SK-N-SH (cell line): Measurements from ENCODE around the gene TNXB. TPM values are rescaled to one million over a fixed set of nuclear protein-coding genes. Genes with fewer than 3 reads are reported as not detected.

Source experiments
- CTCF ChIA-PET: fragments of 300-600, 350-600 bp; formaldehyde crosslinking; extraction: SDS; loops from one replicate; lab custom pipeline; 2021; lab: Yijun Ruan, JAX
- POLR2A ChIA-PET: fragments of 350-600 bp; sonication (Branson Sonifier 250); formaldehyde crosslinking; extraction: SDS; loops from one replicate; lab custom pipeline; 2020; ENCODE audit warnings: antibody characterized with exemption, inconsistent platforms; lab: Yijun Ruan, JAX
- DNase-seq: peaks from one replicate; pipeline ENCODE4 v3.0.0; 2012
- H2AFZ ChIP-seq: fragments of 200-600 bp; sonication (generic); 2 replicates; pipeline ENCODE4 v1.8.1; 2016; ENCODE audit warnings: antibody characterized with exemption, mild to moderate bottlenecking, low read depth
- H3F3A ChIP-seq: fragments of 200-600 bp; sonication (generic); replicated peaks from 2 replicates; pipeline ENCODE3; 2016; ENCODE audit warnings: antibody characterized with exemption, mild to moderate bottlenecking; ENCODE audit not compliant: insufficient read depth
- H3K27ac ChIP-seq, 2 experiments: fragments of 200-500 bp in 1 of 2; fragments of 200-600 bp in 1 of 2; sonication (Bioruptor generic) in 1 of 2; sonication (generic), shearing (Covaris generic) in 1 of 2; 2 replicates each; pipeline versions ENCODE4 v1.5.1 to v1.6.1; 2014 to 2016; ENCODE audit warnings: low read depth in 2 of 2, inconsistent platforms in 1 of 2, low read length in 1 of 2, mild to moderate bottlenecking in 1 of 2, mixed read lengths in 1 of 2
- H3K27me3 ChIP-seq: fragments of 200-600 bp; sonication (generic), shearing (Covaris generic); 2 replicates; pipeline ENCODE4 v1.6.1; 2016; ENCODE audit warnings: mixed run types; ENCODE audit not compliant: insufficient read depth
- H3K36me3 ChIP-seq, 2 experiments: fragments of 200-500 bp in 1 of 2; fragments of 200-600 bp in 1 of 2; sonication (Bioruptor generic) in 1 of 2; sonication (generic) in 1 of 2; replicated peaks in 1 of 2; 2 replicates each; pipeline versions ENCODE3 to v1.5.1; 2014 to 2016; ENCODE audit warnings: low read length in 1 of 2, mild to moderate bottlenecking in 1 of 2; ENCODE audit not compliant: insufficient read depth in 2 of 2, control insufficient read depth in 1 of 2
- H3K4me1 ChIP-seq, 2 experiments: fragments of 200-500 bp in 1 of 2; fragments of 200-600 bp in 1 of 2; sonication (Bioruptor generic) in 1 of 2; sonication (generic), shearing (Covaris generic) in 1 of 2; 2 replicates each; pipeline versions ENCODE4 v1.5.1 to v1.6.1; 2014 to 2016; ENCODE audit warnings: low read depth in 1 of 2, low read length in 1 of 2, mixed run types in 1 of 2; ENCODE audit not compliant: insufficient read depth in 2 of 2, control insufficient read depth in 1 of 2
- H3K4me2 ChIP-seq: fragments of 200-600 bp; sonication (generic), shearing (Covaris generic); 2 replicates; pipeline ENCODE4 v1.6.1; 2017; ENCODE audit warnings: mixed run types
- H3K4me3 ChIP-seq, 2 experiments: fragments of 200-500 bp in 1 of 2; fragments of 200-600 bp in 1 of 2; sonication (Bioruptor generic) in 1 of 2; sonication (generic), shearing (Covaris generic) in 1 of 2; 2 replicates each; pipeline versions ENCODE4 v1.5.1 to v1.8.1; 2014 to 2016; ENCODE audit warnings: low read depth in 2 of 2, inconsistent platforms in 1 of 2, low read length in 1 of 2, mild to moderate bottlenecking in 1 of 2, mixed read lengths in 1 of 2, moderate library complexity in 1 of 2
- H3K79me2 ChIP-seq: fragments of 200-600 bp; sonication (generic); 2 replicates; pipeline ENCODE4 v1.8.1; 2017; ENCODE audit warnings: mild to moderate bottlenecking; ENCODE audit not compliant: insufficient read depth
- H3K9ac ChIP-seq: fragments of 200-600 bp; sonication (generic); 2 replicates; pipeline ENCODE4 v1.6.1; 2017; ENCODE audit warnings: mixed run types
- H3K9me2 ChIP-seq: fragments of 200-600 bp; sonication (generic); 2 replicates; pipeline ENCODE4 v1.6.1; 2017; ENCODE audit warnings: mixed run types
- H3K9me3 ChIP-seq: fragments of 200-600 bp; sonication (generic); 2 replicates; pipeline ENCODE4 v1.6.1; 2017; ENCODE audit warnings: mixed run types, mild to moderate bottlenecking, moderate library complexity
- H4K20me1 ChIP-seq: fragments of 200-600 bp; sonication (generic); 2 replicates; pipeline ENCODE4 v1.6.1; 2017; ENCODE audit warnings: mild to moderate bottlenecking, mixed run types; ENCODE audit not compliant: insufficient read depth
- CHD2 ChIP-seq: fragments of 150-350 bp; IDR thresholded peaks from 2 replicates; pipeline ENCODE4 v1.6.1; 2018; ENCODE audit warnings: low read length; ENCODE audit not compliant: partially characterized antibody
- ELF1 ChIP-seq: IDR thresholded peaks from 2 replicates; pipeline ENCODE4 v1.4.0; 2012
- EP300 ChIP-seq, 2 experiments: IDR thresholded peaks; 2 replicates each; pipeline versions ENCODE4 v1.4.0 to v1.6.1; 2012; ENCODE audit warnings: borderline replicate concordance in 1 of 2, low read depth in 1 of 2, low read length in 1 of 2
- FOSL2 ChIP-seq: IDR thresholded peaks from 2 replicates; pipeline ENCODE4 v1.4.0; 2012; ENCODE audit warnings: low read depth, mild to moderate bottlenecking, moderate library complexity, borderline replicate concordance
- FOXJ3 ChIP-seq: sonication (generic); formaldehyde crosslinking; IDR thresholded peaks from 2 replicates; pipeline ENCODE4 v1.5.1; 2020; ENCODE audit warnings: mild to moderate bottlenecking, missing genetic modification reagents
- GABPA ChIP-seq: IDR thresholded peaks from 2 replicates; pipeline ENCODE4 v1.4.0; 2012; ENCODE audit warnings: low read depth, mild to moderate bottlenecking
- MEF2A ChIP-seq: IDR thresholded peaks from 2 replicates; pipeline ENCODE4 v1.4.0; 2012; ENCODE audit warnings: low read depth, borderline replicate concordance
- RFX5 ChIP-seq: IDR thresholded peaks from 2 replicates; pipeline ENCODE4 v1.6.1; 2012; ENCODE audit warnings: mild to moderate bottlenecking, improper control_type of control experiment, low read length
- RXRA ChIP-seq: IDR thresholded peaks from 2 replicates; pipeline ENCODE4 v1.4.0; 2012; ENCODE audit warnings: low read depth, mild to moderate bottlenecking, borderline replicate concordance
- SIN3A ChIP-seq: IDR thresholded peaks from 2 replicates; pipeline ENCODE4 v1.6.1; 2012; ENCODE audit warnings: low read depth, mild to moderate bottlenecking, low read length, moderate library complexity, borderline replicate concordance
- SMC3 ChIP-seq: IDR thresholded peaks from 2 replicates; pipeline ENCODE4 v1.6.1; 2012; ENCODE audit warnings: low read depth, low read length, improper control_type of control experiment
- WGBS: methylation state at CpG from one replicate; pipeline ENCODE4 v1.1.6; 2017; ENCODE audit warnings: low lambda C conversion rate; 5-methylcytosine and 5-hydroxymethylcytosine counted together
- polyA plus RNA-seq, 3 experiments: library from polyadenylated mRNA; depleted of rRNA; stranded (reverse); fragments of >200 nt; gene quantifications; 2 replicates each; pipeline ENCODE4 v1.2.3, GENCODE V29; 2012
- TF ChIP-seq, protein P1 (sequence below): IDR thresholded peaks from 2 replicates; pipeline ENCODE4 v1.6.1; 2012; ENCODE audit warnings: mild to moderate bottlenecking, low read depth, low read length, moderate library complexity
- TF ChIP-seq, protein P2 (sequence below): IDR thresholded peaks from 2 replicates; pipeline ENCODE4 v1.4.0; 2012; ENCODE audit warnings: low read depth, borderline replicate concordance
- TF ChIP-seq, protein P3 (sequence below): fragments of 150-350 bp; IDR thresholded peaks from 2 replicates; pipeline ENCODE4 v1.6.1; 2016; ENCODE audit warnings: mild to moderate bottlenecking, low read depth, low read length
- TF ChIP-seq, protein P4 (sequence below): fragments of 150-350 bp; IDR thresholded peaks from 2 replicates; pipeline ENCODE4 v1.6.1; 2017; ENCODE audit warnings: antibody characterized with exemption, low read length, low read depth, borderline replicate concordance
- TF ChIP-seq, protein P5 (sequence below): IDR thresholded peaks from 2 replicates; pipeline ENCODE4 v1.4.0; 2012; ENCODE audit warnings: low read depth, borderline replicate concordance
- TF ChIP-seq, protein P6 (sequence below): IDR thresholded peaks from 2 replicates; pipeline ENCODE4; 2012

The TNXB gene
- polyA plus RNA-seq, 1 of the 3 experiments (the other 2 are of a cell fraction), result 0.48 TPM

DNA sequence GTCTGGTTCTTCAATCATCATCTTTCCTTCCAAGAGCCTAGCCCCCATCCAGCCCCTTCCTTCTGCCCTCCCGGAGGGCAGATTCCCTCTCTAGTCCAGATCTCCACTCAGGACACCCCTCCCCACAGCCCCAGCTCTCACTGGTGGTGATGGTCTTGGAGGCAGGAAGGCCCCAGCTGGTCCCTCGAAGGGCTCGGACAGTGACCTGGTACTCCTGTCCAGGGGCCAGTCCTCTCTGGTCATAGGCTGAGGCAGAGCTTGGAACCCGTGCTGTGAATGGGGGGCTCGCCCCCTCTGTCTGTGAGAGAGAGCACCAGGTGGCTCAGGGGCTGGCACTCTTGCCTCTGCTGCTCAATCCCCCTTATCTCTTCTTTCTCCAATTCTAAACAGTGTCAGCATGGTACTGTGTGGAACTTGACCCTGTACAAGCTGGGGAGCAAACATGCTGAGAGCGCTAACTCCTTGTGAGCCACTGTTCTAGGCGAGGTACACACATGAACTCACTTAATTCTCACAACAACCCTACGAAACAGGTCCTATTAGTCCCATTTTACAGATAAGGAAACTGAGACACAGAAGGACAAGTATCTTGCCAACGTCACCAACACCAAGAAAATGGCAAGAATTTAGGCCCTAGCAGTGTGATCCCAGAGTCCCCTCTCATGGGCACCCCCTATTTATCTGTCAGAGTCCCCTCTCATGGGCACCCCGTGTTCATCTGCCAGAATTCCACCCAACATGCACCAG, 19.9 kb downstream of the TNXB start (continued):
- TF ChIP-seq, protein P1, sequence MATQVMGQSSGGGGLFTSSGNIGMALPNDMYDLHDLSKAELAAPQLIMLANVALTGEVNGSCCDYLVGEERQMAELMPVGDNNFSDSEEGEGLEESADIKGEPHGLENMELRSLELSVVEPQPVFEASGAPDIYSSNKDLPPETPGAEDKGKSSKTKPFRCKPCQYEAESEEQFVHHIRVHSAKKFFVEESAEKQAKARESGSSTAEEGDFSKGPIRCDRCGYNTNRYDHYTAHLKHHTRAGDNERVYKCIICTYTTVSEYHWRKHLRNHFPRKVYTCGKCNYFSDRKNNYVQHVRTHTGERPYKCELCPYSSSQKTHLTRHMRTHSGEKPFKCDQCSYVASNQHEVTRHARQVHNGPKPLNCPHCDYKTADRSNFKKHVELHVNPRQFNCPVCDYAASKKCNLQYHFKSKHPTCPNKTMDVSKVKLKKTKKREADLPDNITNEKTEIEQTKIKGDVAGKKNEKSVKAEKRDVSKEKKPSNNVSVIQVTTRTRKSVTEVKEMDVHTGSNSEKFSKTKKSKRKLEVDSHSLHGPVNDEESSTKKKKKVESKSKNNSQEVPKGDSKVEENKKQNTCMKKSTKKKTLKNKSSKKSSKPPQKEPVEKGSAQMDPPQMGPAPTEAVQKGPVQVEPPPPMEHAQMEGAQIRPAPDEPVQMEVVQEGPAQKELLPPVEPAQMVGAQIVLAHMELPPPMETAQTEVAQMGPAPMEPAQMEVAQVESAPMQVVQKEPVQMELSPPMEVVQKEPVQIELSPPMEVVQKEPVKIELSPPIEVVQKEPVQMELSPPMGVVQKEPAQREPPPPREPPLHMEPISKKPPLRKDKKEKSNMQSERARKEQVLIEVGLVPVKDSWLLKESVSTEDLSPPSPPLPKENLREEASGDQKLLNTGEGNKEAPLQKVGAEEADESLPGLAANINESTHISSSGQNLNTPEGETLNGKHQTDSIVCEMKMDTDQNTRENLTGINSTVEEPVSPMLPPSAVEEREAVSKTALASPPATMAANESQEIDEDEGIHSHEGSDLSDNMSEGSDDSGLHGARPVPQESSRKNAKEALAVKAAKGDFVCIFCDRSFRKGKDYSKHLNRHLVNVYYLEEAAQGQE, result no peak
- TF ChIP-seq CHD2 (no peak), ELF1 (no peak), SMC3 (no peak), MEF2A (no peak), EP300 (IDR thresholded peaks at IDR 0.05; ENCODE audit: borderline replicate concordance in 1 of 2, low read depth in 1 of 2, low read length in 1 of 2) (no peak), RXRA (no peak)
- TF ChIP-seq, protein P2, sequence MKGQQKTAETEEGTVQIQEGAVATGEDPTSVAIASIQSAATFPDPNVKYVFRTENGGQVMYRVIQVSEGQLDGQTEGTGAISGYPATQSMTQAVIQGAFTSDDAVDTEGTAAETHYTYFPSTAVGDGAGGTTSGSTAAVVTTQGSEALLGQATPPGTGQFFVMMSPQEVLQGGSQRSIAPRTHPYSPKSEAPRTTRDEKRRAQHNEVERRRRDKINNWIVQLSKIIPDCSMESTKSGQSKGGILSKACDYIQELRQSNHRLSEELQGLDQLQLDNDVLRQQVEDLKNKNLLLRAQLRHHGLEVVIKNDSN, result no peak
- TF ChIP-seq, protein P3, sequence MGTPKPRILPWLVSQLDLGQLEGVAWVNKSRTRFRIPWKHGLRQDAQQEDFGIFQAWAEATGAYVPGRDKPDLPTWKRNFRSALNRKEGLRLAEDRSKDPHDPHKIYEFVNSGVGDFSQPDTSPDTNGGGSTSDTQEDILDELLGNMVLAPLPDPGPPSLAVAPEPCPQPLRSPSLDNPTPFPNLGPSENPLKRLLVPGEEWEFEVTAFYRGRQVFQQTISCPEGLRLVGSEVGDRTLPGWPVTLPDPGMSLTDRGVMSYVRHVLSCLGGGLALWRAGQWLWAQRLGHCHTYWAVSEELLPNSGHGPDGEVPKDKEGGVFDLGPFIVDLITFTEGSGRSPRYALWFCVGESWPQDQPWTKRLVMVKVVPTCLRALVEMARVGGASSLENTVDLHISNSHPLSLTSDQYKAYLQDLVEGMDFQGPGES, result no peak

DNA sequence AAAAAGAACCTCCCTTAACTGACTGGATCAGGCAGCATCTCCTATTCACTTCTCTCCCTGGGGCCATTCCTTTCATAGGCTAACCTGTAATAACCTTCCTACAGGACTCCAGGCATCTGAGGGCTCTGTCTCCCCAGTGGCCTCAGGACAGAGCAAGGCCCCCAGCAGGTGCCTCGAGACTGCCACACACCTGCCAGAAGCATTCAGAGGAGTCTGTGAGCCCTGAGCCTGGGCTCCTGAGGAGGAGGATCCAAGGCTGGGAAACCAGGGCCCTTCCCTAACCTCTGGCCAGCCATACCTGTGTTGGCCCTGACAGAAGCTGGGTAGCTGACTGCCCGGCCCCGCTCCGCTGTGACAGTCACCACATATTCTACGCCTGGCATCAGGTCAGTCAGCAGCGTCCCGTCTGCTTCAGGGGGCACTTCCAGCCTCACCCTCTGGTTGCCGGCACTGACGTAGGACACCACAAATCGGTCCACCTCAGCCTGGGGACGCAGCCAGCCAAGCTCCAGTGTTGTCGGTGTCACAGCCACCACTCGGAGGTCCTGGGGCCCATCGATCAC, 20.6 kb downstream of the TNXB start:
- Histone ChIP-seq H3K4me1 (peaks cover 0 to 8% of the 10 kb centered on the region in 2 experiments; a peak in 2 of 4 replicates), H3K9me3 (no peaks in the 10 kb centered on the region), H3K9ac (no peak overlapping the region), H3K79me2 (no peaks in the 10 kb centered on the region), H3K27me3 (peaks cover 50% of the 10 kb centered on the region), H4K20me1 (no peaks in the 10 kb centered on the region), H3K4me3 (no peak overlapping the region), H2AFZ (no peak overlapping the region), H3K27ac (no peak overlapping the region), H3F3A (no peaks in the 10 kb centered on the region), H3K4me2 (no peak overlapping the region), H3K36me3 (no peaks in the 10 kb centered on the region), H3K9me2 (no peaks in the 10 kb centered on the region)
- no peak for DNase-seq
- CTCF ChIA-PET, result interaction anchor here (0.8 to 1.6 kb wide), 7 partner anchors 14 to 106 kb away, joined by 3 to 5 read pairs (median 4); partner anchors contain the start of gene FKBPL
- POLR2A ChIA-PET, result no interaction called here
- 33% methylated on average over 3 of the region's 14 CpGs for WGBS
- TF ChIP-seq, protein P4, sequence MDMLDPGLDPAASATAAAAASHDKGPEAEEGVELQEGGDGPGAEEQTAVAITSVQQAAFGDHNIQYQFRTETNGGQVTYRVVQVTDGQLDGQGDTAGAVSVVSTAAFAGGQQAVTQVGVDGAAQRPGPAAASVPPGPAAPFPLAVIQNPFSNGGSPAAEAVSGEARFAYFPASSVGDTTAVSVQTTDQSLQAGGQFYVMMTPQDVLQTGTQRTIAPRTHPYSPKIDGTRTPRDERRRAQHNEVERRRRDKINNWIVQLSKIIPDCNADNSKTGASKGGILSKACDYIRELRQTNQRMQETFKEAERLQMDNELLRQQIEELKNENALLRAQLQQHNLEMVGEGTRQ, result no peak
- TF ChIP-seq, protein P2, result no peak
- TF ChIP-seq, protein P5, sequence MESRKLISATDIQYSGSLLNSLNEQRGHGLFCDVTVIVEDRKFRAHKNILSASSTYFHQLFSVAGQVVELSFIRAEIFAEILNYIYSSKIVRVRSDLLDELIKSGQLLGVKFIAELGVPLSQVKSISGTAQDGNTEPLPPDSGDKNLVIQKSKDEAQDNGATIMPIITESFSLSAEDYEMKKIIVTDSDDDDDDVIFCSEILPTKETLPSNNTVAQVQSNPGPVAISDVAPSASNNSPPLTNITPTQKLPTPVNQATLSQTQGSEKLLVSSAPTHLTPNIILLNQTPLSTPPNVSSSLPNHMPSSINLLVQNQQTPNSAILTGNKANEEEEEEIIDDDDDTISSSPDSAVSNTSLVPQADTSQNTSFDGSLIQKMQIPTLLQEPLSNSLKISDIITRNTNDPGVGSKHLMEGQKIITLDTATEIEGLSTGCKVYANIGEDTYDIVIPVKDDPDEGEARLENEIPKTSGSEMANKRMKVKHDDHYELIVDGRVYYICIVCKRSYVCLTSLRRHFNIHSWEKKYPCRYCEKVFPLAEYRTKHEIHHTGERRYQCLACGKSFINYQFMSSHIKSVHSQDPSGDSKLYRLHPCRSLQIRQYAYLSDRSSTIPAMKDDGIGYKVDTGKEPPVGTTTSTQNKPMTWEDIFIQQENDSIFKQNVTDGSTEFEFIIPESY, result no peak
- no peak for TF ChIP-seq GABPA
- TF ChIP-seq MEF2A, result no peak
- no peak for TF ChIP-seq SIN3A
- TF ChIP-seq, protein P6, sequence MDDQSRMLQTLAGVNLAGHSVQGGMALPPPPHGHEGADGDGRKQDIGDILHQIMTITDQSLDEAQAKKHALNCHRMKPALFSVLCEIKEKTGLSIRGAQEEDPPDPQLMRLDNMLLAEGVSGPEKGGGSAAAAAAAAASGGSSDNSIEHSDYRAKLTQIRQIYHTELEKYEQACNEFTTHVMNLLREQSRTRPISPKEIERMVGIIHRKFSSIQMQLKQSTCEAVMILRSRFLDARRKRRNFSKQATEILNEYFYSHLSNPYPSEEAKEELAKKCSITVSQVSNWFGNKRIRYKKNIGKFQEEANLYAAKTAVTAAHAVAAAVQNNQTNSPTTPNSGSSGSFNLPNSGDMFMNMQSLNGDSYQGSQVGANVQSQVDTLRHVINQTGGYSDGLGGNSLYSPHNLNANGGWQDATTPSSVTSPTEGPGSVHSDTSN, result no peak
- no peak for TF ChIP-seq RFX5
- no peak for TF ChIP-seq FOXJ3 (CRISPR knock-in tag)
- no peak for TF ChIP-seq FOSL2
